Measurements from ENCODE around the gene IST1.
A peak's percentile ranks its signal among the peaks of the same experiment; 100 is the strongest.

The IST1 gene

DNA sequence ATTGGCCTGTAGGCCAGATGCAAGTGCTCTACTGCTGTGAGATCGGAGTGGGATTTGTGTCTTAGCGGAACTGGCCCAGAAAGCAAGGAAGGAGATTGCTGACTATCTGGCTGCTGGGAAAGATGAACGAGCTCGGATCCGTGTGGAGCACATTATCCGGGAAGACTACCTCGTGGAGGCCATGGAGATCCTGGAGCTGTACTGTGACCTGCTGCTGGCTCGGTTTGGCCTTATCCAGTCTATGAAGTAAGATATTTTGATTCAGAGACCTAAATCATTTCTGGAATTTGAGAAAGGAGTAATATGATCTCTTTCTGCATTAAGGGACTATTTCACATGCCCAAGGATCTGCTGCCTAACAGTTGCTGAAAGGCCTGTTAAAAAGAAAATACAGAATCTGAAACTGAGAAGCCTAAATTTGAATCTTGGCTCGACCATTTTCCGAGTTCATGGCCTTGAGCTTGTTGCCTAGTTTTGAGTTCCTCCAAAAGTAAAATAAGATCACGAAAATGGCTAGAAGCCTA lies 21.1 kb downstream of the IST1 start:
- CTCF ChIA-PET, result interaction anchor here (1.5 kb wide), 1 partner anchor 45 kb away, joined by 7 read pairs; no protein-coding TSS in a partner anchor
- H3K27ac Mint-ChIP-seq, result no peak overlapping the region
- DNase-seq, result no peak
- peaks cover 27% of the 10 kb centered on the region for H3K4me1 Mint-ChIP-seq
- H3K27me3 Mint-ChIP-seq, result no peaks in the 10 kb centered on the region
- H3K4me3 Mint-ChIP-seq, result no peak overlapping the region
- peaks cover 66% of the 10 kb centered on the region for H3K36me3 Mint-ChIP-seq
- H3K9me3 Mint-ChIP-seq, result no peaks in the 10 kb centered on the region

DNA sequence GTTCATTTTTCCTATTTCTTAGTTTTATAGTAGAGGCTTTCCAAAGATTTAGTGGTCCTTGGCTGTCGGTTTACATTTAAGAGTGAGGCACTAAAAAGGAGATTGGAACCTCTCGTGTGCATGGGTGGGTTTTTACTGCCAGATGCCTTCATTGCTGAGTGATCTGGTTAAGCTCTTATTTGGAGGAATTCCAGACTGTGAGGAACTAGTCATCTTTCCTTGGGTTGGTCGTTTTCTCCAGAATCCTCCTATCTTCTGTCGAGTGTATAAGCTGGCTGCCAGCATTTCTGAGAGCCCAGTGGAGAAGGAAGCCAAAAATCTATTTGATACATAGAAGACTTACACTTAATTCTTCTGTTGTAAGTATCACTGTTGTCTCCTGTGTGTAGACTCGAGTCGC lies 22.6 kb downstream of the IST1 start:
- Mint-ChIP-seq H3K9me3 (no peaks in the 10 kb centered on the region), H3K27ac (no peak overlapping the region), H3K27me3 (no peaks in the 10 kb centered on the region), H3K4me1 (peaks cover 20% of the 10 kb centered on the region), H3K36me3 (peaks cover 68% of the 10 kb centered on the region), H3K4me3 (no peak overlapping the region)
- DNase-seq, result no peak
- CTCF ChIA-PET, result interaction anchor here (0.6 to 0.7 kb wide), 2 partner anchors 15 to 534 kb away, joined by 3 read pairs; no protein-coding TSS in a partner anchor

DNA sequence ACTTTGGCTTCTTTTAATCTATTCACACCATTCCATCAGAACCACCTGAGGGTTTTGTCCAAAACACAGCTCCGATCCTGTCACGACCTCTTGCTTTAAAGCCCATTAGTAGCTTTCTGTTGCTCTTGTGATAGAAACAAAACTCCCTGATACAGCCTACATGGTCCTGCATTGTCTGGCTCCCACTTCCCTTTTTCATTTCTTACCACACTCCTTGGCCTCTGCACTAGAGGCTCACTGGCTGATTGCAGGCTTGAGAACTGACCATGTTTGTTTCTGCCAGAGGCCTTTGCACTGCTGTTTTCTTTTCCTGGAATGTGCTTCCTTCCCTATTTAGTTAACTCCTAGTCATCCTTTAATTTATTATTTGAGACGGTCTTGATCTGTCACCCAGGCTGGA lies 23.7 kb downstream of the IST1 start:
- no peak for DNase-seq
- H3K36me3 Mint-ChIP-seq, result peaks cover 69% of the 10 kb centered on the region
- no peak overlapping the region for H3K27ac Mint-ChIP-seq
- CTCF ChIA-PET, result interaction anchor here (1.1 kb wide), 1 partner anchor 42 kb away, joined by 3 read pairs; no protein-coding TSS in a partner anchor
- H3K4me1 Mint-ChIP-seq, result peaks cover 20% of the 10 kb centered on the region
- no peaks in the 10 kb centered on the region for H3K27me3 Mint-ChIP-seq
- H3K4me3 Mint-ChIP-seq, result no peak overlapping the region
- no peaks in the 10 kb centered on the region for H3K9me3 Mint-ChIP-seq

DNA sequence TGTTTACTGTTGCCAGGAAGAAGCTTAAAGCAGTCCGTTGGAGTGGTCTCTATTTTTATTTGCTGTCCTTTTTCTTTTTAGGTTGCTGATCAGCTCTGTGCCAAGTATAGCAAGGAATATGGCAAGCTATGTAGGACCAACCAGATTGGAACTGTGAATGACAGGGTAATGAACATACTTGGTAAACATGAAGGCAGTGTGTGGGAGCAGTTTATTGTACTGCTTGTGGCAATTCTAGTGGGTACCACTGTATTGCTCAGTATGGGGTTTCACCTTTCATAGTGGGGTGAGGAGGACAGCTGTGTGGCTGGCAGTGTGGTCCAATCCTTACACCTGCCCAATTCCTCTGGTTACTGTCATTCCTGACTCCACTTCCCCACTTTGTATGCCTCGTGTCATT lies 25.3 kb downstream of the IST1 start:
- Mint-ChIP-seq H3K27me3 (no peaks in the 10 kb centered on the region), H3K27ac (no peak overlapping the region), H3K36me3 (peaks cover 68% of the 10 kb centered on the region), H3K4me3 (no peak overlapping the region), H3K4me1 (peaks cover 17% of the 10 kb centered on the region), H3K9me3 (no peaks in the 10 kb centered on the region)
- CTCF ChIA-PET, result no interaction called here
- no peak for DNase-seq

DNA sequence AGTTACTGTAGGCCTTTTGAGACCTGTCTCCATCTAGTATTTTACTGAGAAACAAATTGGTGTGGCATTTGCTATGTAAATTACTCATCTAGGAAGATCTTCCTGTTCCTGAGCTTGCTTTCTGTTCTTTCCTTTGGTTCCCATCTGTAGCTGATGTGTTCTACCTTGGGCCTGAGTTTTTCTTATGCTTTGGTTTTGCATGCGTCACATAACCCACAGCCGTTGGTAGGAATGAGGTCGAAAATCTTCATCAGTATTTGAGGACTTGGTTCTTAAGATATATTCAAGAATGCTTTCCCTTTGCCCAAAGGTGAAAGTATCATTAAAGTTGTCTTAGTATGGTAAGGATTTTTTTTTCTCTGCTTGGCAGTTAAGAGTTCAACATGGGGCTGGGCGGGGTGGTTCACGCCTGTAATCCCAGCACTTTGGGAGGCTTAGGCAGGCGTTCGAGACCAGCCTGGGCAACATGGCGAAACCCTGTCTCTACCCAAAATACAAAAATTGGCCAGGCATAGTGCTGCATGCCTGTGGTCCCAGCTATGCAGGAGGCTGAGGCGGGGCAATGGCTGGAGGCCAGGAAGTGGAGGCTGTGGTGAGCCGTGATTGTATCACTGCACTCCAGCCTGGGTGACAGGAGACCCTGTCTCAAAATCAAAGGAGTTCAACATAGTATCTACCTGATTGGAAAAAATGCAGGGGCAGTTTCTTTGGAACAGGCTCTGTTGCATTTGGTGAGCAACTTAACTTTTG lies 28.8 kb downstream of the IST1 start:
- no peaks in the 10 kb centered on the region for H3K27me3 Mint-ChIP-seq
- H3K9me3 Mint-ChIP-seq, result no peaks in the 10 kb centered on the region
- H3K4me1 Mint-ChIP-seq, result peaks cover 3% of the 10 kb centered on the region
- no peak overlapping the region for H3K27ac Mint-ChIP-seq
- CTCF ChIA-PET, result interaction anchor here (2.3 kb wide), 1 partner anchor 37 kb away, joined by 6 read pairs; no protein-coding TSS in a partner anchor
- H3K36me3 Mint-ChIP-seq, result peaks cover 64% of the 10 kb centered on the region
- H3K4me3 Mint-ChIP-seq, result no peak overlapping the region
- no peak for DNase-seq

DNA sequence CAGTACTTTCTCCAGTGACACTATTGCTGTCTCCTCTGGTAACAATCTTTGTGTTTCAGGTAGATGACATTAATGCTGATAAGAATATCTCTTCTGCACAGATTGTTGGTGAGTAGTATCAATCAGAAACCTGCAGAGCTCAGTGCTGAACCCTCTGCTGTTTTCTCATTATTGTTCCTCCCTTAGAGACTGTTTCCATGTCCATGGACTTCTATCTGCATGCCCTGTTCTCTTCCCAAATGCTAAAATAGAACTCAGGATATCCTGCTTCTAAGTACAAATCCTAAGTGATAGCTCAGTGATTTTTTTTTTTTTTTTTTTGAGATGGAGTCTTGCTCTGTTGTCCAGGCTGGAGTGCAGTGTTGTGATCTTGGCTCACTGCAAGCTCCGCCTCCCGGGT lies 29.4 kb downstream of the IST1 start:
- DNase-seq, result no peak
- Mint-ChIP-seq H3K4me1 (peaks cover 3% of the 10 kb centered on the region), H3K27me3 (no peaks in the 10 kb centered on the region), H3K9me3 (no peaks in the 10 kb centered on the region), H3K27ac (no peak overlapping the region), H3K4me3 (no peak overlapping the region), H3K36me3 (peaks cover 64% of the 10 kb centered on the region)
- CTCF ChIA-PET, result interaction anchor here (2.3 kb wide), 1 partner anchor 37 kb away, joined by 6 read pairs; no protein-coding TSS in a partner anchor

DNA sequence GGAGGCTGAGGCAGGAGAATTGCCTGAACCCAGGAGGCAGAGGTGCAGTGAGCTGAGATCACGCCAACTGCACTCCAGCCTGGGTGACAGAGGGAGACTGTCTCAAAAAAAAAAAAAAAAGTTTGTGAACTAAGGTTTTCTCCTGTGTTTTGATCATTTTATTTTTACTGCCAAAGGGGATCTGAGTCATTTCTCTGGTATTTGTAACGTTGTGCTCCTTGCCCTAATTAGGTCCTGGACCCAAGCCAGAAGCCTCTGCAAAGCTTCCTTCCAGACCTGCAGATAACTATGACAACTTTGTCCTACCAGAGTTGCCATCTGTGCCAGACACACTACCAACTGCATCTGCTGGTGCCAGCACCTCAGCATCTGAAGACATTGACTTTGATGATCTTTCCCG lies 32.1 kb downstream of the IST1 start:
- Mint-ChIP-seq H3K36me3 (peaks cover 50% of the 10 kb centered on the region), H3K9me3 (no peaks in the 10 kb centered on the region), H3K4me1 (peaks cover 3% of the 10 kb centered on the region), H3K27me3 (no peaks in the 10 kb centered on the region), H3K4me3 (no peak overlapping the region), H3K27ac (no peak overlapping the region)
- DNase-seq, result no peak
- CTCF ChIA-PET, result interaction anchor here (2.5 kb wide), 1 partner anchor 33 kb away, joined by 7 read pairs; no protein-coding TSS in a partner anchor

DNA sequence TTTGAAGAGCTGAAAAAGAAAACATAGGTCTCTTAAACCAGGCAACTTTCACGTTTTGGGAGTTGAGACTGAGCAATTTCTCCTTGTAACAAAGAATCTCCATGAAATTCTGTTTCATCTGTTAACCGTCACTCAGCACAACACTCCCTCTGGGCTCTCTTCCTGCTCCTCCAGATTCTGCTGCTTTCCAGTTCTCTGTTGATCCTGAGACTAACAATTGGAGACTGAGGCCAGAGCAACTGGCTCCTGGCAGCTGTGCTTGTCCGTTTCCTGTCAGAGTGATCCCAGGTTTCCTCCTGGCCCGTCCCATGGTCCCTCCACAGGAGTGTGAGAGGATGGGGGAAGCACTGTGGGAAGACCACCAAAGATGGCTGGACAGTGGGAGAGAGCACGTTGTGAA lies 32.5 kb downstream of the IST1 start:
- Mint-ChIP-seq H3K27ac (no peak overlapping the region), H3K9me3 (no peaks in the 10 kb centered on the region), H3K4me1 (peaks cover 3% of the 10 kb centered on the region), H3K4me3 (no peak overlapping the region), H3K36me3 (peaks cover 46% of the 10 kb centered on the region), H3K27me3 (no peaks in the 10 kb centered on the region)
- DNase-seq, result no peak
- CTCF ChIA-PET, result interaction anchor here (2.5 kb wide), 1 partner anchor 33 kb away, joined by 7 read pairs; no protein-coding TSS in a partner anchor

DNA sequence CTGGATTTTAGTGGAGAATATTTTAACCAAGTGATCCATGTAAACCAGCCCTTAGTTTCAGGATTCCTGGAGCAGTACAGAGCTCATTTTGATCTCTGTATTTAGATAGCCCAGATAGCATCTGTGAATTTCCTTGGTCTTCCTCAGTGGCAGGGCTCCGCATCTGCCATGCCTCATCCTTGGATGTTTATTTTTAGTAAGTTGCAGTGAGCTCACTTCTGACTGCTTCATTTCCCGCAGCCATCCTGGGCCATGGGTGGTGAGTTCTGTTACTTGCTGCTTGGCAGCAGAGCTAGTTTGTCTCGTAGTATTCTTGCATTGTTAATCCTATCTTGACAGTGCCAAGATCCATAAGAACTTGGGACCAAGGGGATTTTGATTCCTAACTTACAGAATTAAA lies 33.7 kb downstream of the IST1 start:
- no peak for DNase-seq
- H3K9me3 Mint-ChIP-seq, result no peaks in the 10 kb centered on the region
- H3K27me3 Mint-ChIP-seq, result no peaks in the 10 kb centered on the region
- peaks cover 43% of the 10 kb centered on the region for H3K36me3 Mint-ChIP-seq
- peaks cover under 1% of the 10 kb centered on the region for H3K4me1 Mint-ChIP-seq
- H3K4me3 Mint-ChIP-seq, result no peak overlapping the region
- CTCF ChIA-PET, result interaction anchor here (2.5 kb wide), 1 partner anchor 32 kb away, joined by 7 read pairs; no protein-coding TSS in a partner anchor
- H3K27ac Mint-ChIP-seq, result no peak overlapping the region

DNA sequence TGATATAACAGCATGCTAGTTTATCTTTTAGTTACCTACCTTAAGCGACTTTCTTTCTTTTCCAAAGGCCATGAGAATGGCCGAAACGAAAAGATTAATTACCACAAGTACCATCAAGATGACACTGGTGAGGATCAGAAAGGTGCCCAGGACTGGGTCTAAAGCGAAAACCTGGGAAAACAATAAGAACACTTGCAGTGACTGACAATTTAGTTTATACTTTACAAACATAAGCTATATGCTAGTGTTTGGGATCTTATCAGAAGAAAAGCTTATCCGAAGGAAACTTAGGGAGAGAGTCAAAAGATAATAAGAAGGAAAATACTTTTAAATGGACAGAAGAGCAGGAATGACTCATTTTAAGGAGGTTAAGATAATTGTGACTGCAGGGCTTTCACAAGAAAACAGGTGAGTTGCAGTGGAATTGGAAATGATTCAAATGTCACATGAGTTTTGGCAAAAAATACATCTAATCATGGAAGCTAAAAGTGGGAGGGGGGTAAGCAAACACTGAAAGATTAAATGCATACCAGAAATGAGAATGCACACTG lies 34.8 kb downstream of the IST1 start:
- H3K27me3 Mint-ChIP-seq, result no peaks in the 10 kb centered on the region
- no peak for DNase-seq
- peak overlapping the region; percentile 15 for H3K27ac Mint-ChIP-seq
- peaks cover 46% of the 10 kb centered on the region for H3K36me3 Mint-ChIP-seq
- no peak overlapping the region for H3K4me3 Mint-ChIP-seq
- no peaks in the 10 kb centered on the region for H3K4me1 Mint-ChIP-seq
- H3K9me3 Mint-ChIP-seq, result no peaks in the 10 kb centered on the region
- CTCF ChIA-PET, result no interaction called here

DNA sequence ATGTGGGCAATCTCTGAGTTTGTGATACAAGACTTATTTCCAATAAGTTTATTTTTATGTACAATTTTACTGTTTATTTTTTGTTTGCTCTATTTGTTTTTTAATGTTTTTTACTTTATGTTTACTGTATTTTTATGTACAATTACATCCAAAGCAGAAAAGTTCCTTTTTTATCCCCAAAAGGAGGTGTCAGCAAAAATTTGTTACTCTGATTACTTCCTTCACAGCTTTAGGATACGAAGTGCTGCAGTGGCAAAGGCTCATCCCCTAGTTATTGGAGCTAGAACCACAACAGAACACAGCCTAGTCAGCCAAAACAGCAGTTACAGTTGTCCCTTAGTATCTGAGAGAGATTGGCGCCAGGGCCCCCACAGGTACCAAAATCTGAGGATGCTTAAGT lies 35.7 kb downstream of the IST1 start:
- no peak for DNase-seq
- CTCF ChIA-PET, result interaction anchor here (0.6 kb wide), 1 partner anchor 154 kb away, joined by 3 read pairs; no protein-coding TSS in a partner anchor
- no peak overlapping the region for H3K4me3 Mint-ChIP-seq

DNA sequence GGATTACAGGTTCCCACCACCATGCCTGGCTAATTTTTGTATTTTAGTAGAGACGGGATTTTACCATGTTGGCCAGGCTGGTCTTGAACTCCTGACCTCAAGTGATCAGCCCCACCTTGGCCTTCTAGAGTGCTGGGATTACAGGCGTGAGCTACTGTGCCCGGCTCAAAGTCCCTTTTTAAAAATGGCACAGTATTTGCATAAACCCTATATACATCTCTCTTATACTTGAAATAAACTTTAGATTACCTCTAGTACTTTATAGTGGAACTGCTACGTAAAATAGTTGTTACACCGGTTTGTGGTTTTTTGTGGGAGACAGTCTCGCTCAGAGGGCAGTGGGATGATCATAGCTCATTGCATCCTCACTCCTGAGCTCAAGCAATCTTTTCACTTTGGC lies 36.3 kb downstream of the IST1 start:
- Mint-ChIP-seq H3K36me3 (peaks cover 43% of the 10 kb centered on the region), H3K27me3 (no peaks in the 10 kb centered on the region), H3K27ac (no peak overlapping the region), H3K9me3 (no peaks in the 10 kb centered on the region), H3K4me3 (no peak overlapping the region), H3K4me1 (no peaks in the 10 kb centered on the region)
- DNase-seq, result no peak
- CTCF ChIA-PET, result no interaction called here

More for the DNA sequence above, 35.7 kb downstream of the IST1 start:
- Mint-ChIP-seq H3K27ac (no peak overlapping the region), H3K36me3 (peaks cover 46% of the 10 kb centered on the region), H3K4me1 (no peaks in the 10 kb centered on the region), H3K27me3 (no peaks in the 10 kb centered on the region), H3K9me3 (no peaks in the 10 kb centered on the region)

DNA sequence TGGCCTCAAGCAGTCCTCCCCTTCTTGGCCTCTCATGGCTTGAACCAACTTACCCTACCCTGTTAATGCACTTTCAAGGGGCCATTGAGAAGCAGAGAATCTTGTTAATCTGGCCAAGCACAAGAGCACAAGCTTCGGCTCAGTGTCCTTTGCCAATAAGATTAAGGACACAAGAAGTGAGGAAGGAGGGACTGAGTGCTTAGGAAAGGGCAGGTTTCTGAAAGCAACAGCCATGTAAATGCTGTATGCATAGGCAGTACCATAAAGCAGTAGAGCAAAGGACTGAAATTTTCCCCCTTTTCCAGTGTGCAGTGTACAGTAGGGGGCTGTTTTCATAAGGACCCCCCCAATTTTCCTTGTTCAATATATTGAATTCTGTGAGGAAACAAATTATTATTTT lies 37.7 kb downstream of the IST1 start:
- no peak for DNase-seq
- H3K9me3 Mint-ChIP-seq, result no peaks in the 10 kb centered on the region
- H3K27me3 Mint-ChIP-seq, result no peaks in the 10 kb centered on the region
- no peak overlapping the region for H3K27ac Mint-ChIP-seq
- H3K4me3 Mint-ChIP-seq, result no peak overlapping the region
- H3K36me3 Mint-ChIP-seq, result peaks cover 32% of the 10 kb centered on the region
- H3K4me1 Mint-ChIP-seq, result no peaks in the 10 kb centered on the region
- CTCF ChIA-PET, result no interaction called here

DNA sequence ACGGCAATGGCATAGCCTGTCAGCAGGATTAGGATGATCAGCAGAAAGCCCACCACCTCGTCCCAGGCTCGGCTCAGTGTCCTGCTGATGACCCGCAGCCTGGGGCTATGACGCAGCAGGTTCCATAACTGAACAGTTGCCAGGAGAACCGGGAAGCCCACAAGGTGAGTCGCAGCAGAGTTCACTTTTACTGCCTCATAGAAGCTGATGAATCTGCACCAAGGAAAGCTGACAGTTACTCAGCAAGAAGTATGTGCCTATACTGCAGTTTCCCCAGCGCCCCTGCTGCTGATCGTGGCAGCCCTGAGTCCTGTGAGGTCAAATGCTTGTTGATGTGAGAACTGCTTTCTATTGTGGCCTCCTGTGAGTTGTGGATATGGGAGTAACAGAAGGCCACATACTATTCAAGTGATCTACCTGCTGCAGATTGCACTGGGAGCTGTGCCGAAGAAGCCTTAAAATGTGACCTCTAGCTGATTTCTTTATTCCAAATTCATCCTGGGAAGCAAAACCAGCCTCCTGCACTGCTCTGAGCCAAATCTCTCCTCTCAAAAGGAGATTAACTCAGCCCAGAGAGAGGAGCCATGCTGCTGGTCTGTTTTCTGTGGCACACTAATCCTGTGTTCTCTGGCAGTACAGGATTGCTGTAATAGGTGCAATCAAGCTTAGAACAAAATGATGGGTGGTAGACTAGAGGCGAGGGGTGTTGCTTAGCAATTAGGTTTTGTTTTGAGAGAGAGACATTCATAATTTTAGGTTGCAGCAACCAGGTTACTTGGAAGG lies 38.8 kb downstream of the IST1 start:
- Mint-ChIP-seq H3K27me3 (peaks cover 6% of the 10 kb centered on the region), H3K4me3 (no peak overlapping the region), H3K27ac (no peak overlapping the region), H3K4me1 (no peaks in the 10 kb centered on the region), H3K36me3 (peaks cover 23% of the 10 kb centered on the region), H3K9me3 (peaks cover 3% of the 10 kb centered on the region)
- CTCF ChIA-PET, result interaction anchor here (0.6 kb wide), 1 partner anchor 499 kb away, joined by 4 read pairs; no protein-coding TSS in a partner anchor
- DNase-seq, result no peak
